PC-9 (cell line): ENCODE measurements around the gene IRF7. TPM values are rescaled to one million over a fixed set of nuclear protein-coding genes. Genes with fewer than 3 reads are reported as not detected.

Experiments used
- BruUV-seq: library from RNA; stranded (reverse); fragments of 400-500 nt; replicated peaks from 2 replicates; lab custom pipeline; 2021; lab: Mats Ljungman, UMichigan
- CTCF ChIA-PET: fragments of 300-600 bp; sonication (Branson Sonifier 250); formaldehyde crosslinking; loops from one replicate; lab custom pipeline; 2022; ENCODE audit warnings: antibody characterized with exemption; lab: Charles Lee
- POLR2A ChIA-PET: fragments of 300-600 bp; sonication (Branson Sonifier 250); formaldehyde crosslinking; loops from one replicate; lab custom pipeline; 2022; ENCODE audit warnings: antibody characterized with exemption; ENCODE audit not compliant: unreplicated experiment; lab: Charles Lee
- DNase-seq, 2 experiments: peaks; one replicate each; pipeline versions ENCODE4 v3.0.0 to v3.0.0-alpha.2; 2015 to 2022; ENCODE audit warnings: mixed read lengths in 1 of 2
- H2AFZ ChIP-seq: fragments of 200-600 bp; sonication (generic); 2 replicates; pipeline ENCODE4 v1.8.1; 2017; ENCODE audit warnings: antibody characterized with exemption
- H3F3A ChIP-seq: fragments of 200-600 bp; sonication (generic); 2 replicates; pipeline ENCODE4 v1.8.1; 2017; ENCODE audit warnings: antibody characterized with exemption, mild to moderate bottlenecking, low read depth; ENCODE audit not compliant: insufficient read depth
- H3K27ac ChIP-seq: fragments of 200-600 bp; sonication (generic); 2 replicates; pipeline ENCODE4 v1.6.1; 2016; ENCODE audit warnings: mixed run types
- H3K27me3 ChIP-seq: fragments of 200-600 bp; sonication (generic); 2 replicates; pipeline ENCODE4 v1.6.1; 2016; ENCODE audit warnings: low read depth, mixed run types; ENCODE audit not compliant: insufficient read depth
- H3K36me3 ChIP-seq: fragments of 200-600 bp; sonication (generic); 2 replicates; pipeline ENCODE4 v1.6.1; 2016; ENCODE audit warnings: low read depth, mixed run types
- H3K4me1 ChIP-seq: fragments of 200-600 bp; sonication (generic); replicated peaks from 2 replicates; pipeline ENCODE4 v1.6.1; 2016; ENCODE audit warnings: mixed run types; ENCODE audit not compliant: insufficient read depth
- H3K4me2 ChIP-seq: fragments of 200-600 bp; sonication (generic); 2 replicates; pipeline ENCODE4 v1.6.1; 2017; ENCODE audit warnings: mixed run types
- H3K4me3 ChIP-seq: fragments of 200-600 bp; sonication (generic); 2 replicates; pipeline ENCODE4 v1.6.1; 2016; ENCODE audit warnings: mixed run types
- H3K79me2 ChIP-seq: fragments of 200-600 bp; sonication (generic); 2 replicates; pipeline ENCODE4 v1.6.1; 2017; ENCODE audit warnings: low read depth, mixed run types
- H3K9me2 ChIP-seq: fragments of 200-600 bp; sonication (generic); 2 replicates; pipeline ENCODE4 v1.8.1; 2017; ENCODE audit warnings: mild to moderate bottlenecking; ENCODE audit not compliant: insufficient read depth
- H3K9me3 ChIP-seq: fragments of 200-600 bp; sonication (generic); 2 replicates; pipeline ENCODE4 v1.8.1; 2016; ENCODE audit warnings: low read depth; ENCODE audit not compliant: insufficient read depth
- H4K20me1 ChIP-seq: fragments of 200-600 bp; sonication (generic); 2 replicates; pipeline ENCODE4 v1.8.1; 2017; ENCODE audit not compliant: insufficient read depth
- CTCF ChIP-seq: fragments of 200-600 bp; sonication (generic); conservative IDR thresholded peaks from 2 replicates; pipeline ENCODE4 v1.6.1; 2017; ENCODE audit warnings: mixed run types, antibody characterized with exemption, mild to moderate bottlenecking, moderate library complexity
- EZH2 ChIP-seq: fragments of 200-600 bp; sonication (generic); IDR thresholded peaks from 2 replicates; pipeline ENCODE4 v1.8.0; 2017; ENCODE audit warnings: antibody characterized with exemption, low read depth
- intact Hi-C: fragments of 100-400 bp; cut with micrococcal nuclease; formaldehyde crosslinking; loops from one replicate; pipeline ENCODE4 v1.10.0; 2022; ENCODE audit not compliant: unreplicated experiment
- total RNA-seq: library from RNA; stranded (reverse); gene quantifications from 2 replicates; pipeline ENCODE4 v1.2.3, GENCODE V29; 2021

Gene IRF7
- total RNA-seq, 1 experiment from 2014 or later = 10.7 TPM

DNA sequence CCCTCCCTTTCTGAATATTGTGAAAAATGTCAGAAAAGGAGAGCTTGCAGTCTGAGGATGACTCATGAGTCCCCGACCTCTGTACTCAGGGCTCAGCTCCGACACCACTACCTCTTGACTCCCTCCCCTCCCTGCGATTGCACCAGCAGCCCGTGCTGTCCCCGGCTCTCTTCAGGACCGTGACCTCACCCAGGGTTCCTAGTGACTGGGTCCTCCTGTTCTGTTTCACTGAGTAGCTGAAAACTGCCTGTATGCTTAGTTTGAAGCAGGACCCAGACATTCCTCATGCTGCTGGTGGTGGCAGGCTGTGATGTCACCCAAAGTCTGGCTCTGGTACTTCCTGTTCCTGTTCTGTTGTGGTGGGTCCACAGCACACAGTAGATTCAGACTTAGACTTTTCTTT lies 27.8 kb downstream of the IRF7 start:
- no peak for DNase-seq
- BruUV-seq = no TSS peak
- no peaks in the 10 kb centered on the region for H3K9me2 ChIP-seq
- no peaks in the 10 kb centered on the region for H3K36me3 ChIP-seq
- H3K4me1 ChIP-seq = no peaks in the 10 kb centered on the region
- no peaks in the 10 kb centered on the region for H3K9me3 ChIP-seq
- TF ChIP-seq CTCF (no peak), EZH2 (no peak)
- POLR2A ChIA-PET = no interaction called here
- H3K4me3 ChIP-seq = no peak overlapping the region
- no peaks in the 10 kb centered on the region for H3K79me2 ChIP-seq
- H2AFZ ChIP-seq = no peak overlapping the region
- peaks cover 6% of the 10 kb centered on the region; the same call in 1 of the 2 replicates for H4K20me1 ChIP-seq
- CTCF ChIA-PET = no interaction called here
- H3F3A ChIP-seq = no peaks in the 10 kb centered on the region; the same call in 1 of the 2 replicates
- no peak overlapping the region for H3K4me2 ChIP-seq
- no peaks in the 10 kb centered on the region for H3K27me3 ChIP-seq
- intact Hi-C loops = no loop called here
- no peak overlapping the region for H3K27ac ChIP-seq

DNA sequence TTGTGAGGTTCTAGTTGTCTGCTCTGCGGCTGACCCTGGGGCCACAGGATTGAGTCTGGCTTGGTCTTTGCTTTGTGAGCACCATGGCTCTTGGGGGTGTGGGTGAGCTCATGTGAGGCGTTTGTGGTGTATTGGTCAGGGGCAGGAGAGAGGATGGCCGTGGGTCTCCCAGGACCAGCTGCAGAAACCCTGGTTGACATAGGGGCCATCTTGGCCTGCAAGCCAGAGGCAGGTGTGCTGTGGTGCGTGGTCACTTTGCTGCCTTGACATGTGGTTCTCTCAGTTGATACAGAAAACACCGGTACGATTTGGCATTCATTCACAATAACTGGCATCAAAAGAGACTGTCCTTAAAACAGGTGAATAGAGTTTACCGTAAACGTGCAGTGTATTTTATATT lies 28.2 kb downstream of the IRF7 start:
- Histone ChIP-seq H4K20me1 (peaks cover 6% of the 10 kb centered on the region; the same call in 1 of the 2 replicates), H3K9me3 (no peaks in the 10 kb centered on the region), H2AFZ (no peak overlapping the region), H3K4me2 (no peak overlapping the region), H3K36me3 (no peaks in the 10 kb centered on the region), H3K27ac (no peak overlapping the region), H3K79me2 (no peaks in the 10 kb centered on the region), H3K9me2 (no peaks in the 10 kb centered on the region), H3K4me3 (no peak overlapping the region), H3K4me1 (no peaks in the 10 kb centered on the region), H3F3A (no peaks in the 10 kb centered on the region; the same call in 1 of the 2 replicates), H3K27me3 (no peaks in the 10 kb centered on the region)
- POLR2A ChIA-PET = no interaction called here
- BruUV-seq = no TSS peak
- CTCF ChIA-PET = no interaction called here
- intact Hi-C loops = no loop called here
- no peak for TF ChIP-seq EZH2
- TF ChIP-seq CTCF = no peak
- DNase-seq = no peak

GRCh38 chr11:586376-587316 lies 29.1 kb downstream of the IRF7 start:
- DNase-seq = no peak
- no peak overlapping the region for H3K27ac ChIP-seq
- H2AFZ ChIP-seq = no peak overlapping the region
- peaks cover 9% of the 10 kb centered on the region for H4K20me1 ChIP-seq
- intact Hi-C loops = no loop called here
- H3K4me3 ChIP-seq = no peak overlapping the region
- ChIA-PET POLR2A (no interaction called here), CTCF (no interaction called here)
- no peaks in the 10 kb centered on the region for H3K27me3 ChIP-seq
- no peaks in the 10 kb centered on the region for H3K36me3 ChIP-seq
- H3K79me2 ChIP-seq = peaks cover 3% of the 10 kb centered on the region
- H3K4me2 ChIP-seq = no peak overlapping the region
- H3K4me1 ChIP-seq = no peaks in the 10 kb centered on the region
- H3F3A ChIP-seq = no peaks in the 10 kb centered on the region; the same call in 1 of the 2 replicates
- BruUV-seq = no TSS peak
- TF ChIP-seq EZH2 = no peak
- no peak for TF ChIP-seq CTCF
- no peaks in the 10 kb centered on the region for H3K9me3 ChIP-seq
- no peaks in the 10 kb centered on the region for H3K9me2 ChIP-seq
